ENCODE measurements around the gene CACNB2. TPM values are rescaled to one million over a fixed set of nuclear protein-coding genes. Genes with fewer than 3 reads are reported as not detected.

Gene CACNB2
- polyA plus RNA-seq, 2 of the 4 experiments (the other 2 are of a cell fraction): not detected

- H3K9me3 ChIP-seq: no peaks in the 10 kb centered on the region
- H3K4me3 ChIP-seq: no peak overlapping the region
- 58% methylated on average over 7 of the region's 7 CpGs for WGBS (ENCODE audit: missing lambda C conversion rate)
- H3K4me1 ChIP-seq: no peaks in the 10 kb centered on the region
- H3K27ac ChIP-seq: no peak overlapping the region
- no peak for TF ChIP-seq POLR2AphosphoS2 (conservative IDR thresholded peaks at IDR 0.05; ENCODE audit: low read length)
- no peak for TF ChIP-seq SREBF2 (IDR thresholded peaks at IDR 0.05)
- no peak for TF ChIP-seq GATA3 (IDR thresholded peaks at IDR 0.05; ENCODE audit: borderline replicate concordance)
- TF ChIP-seq RARB (CRISPR knock-in tag; IDR thresholded peaks at IDR 0.05): no peak
- TF ChIP-seq TP53 (CRISPR knock-in tag; IDR thresholded peaks at IDR 0.05): no peak
- no peak for TF ChIP-seq CEBPB (IDR thresholded peaks at IDR 0.05)
- TF ChIP-seq JUN (IDR thresholded peaks at IDR 0.05): no peak
- no peak for TF ChIP-seq KDM5A (IDR thresholded peaks at IDR 0.05)
- TF ChIP-seq HOXB13 (CRISPR knock-in tag; IDR thresholded peaks at IDR 0.05; ENCODE audit: low read depth): no peak
- no peak for TF ChIP-seq CHD4 (IDR thresholded peaks at IDR 0.05; ENCODE audit: borderline replicate concordance)
- no peak for TF ChIP-seq NFE2L2 (conservative IDR thresholded peaks at IDR 0.05; ENCODE audit: low read length)
- TF ChIP-seq CBX2 (IDR thresholded peaks at IDR 0.05; ENCODE audit: borderline replicate concordance, low read depth): no peak
- TF ChIP-seq, protein P1, sequence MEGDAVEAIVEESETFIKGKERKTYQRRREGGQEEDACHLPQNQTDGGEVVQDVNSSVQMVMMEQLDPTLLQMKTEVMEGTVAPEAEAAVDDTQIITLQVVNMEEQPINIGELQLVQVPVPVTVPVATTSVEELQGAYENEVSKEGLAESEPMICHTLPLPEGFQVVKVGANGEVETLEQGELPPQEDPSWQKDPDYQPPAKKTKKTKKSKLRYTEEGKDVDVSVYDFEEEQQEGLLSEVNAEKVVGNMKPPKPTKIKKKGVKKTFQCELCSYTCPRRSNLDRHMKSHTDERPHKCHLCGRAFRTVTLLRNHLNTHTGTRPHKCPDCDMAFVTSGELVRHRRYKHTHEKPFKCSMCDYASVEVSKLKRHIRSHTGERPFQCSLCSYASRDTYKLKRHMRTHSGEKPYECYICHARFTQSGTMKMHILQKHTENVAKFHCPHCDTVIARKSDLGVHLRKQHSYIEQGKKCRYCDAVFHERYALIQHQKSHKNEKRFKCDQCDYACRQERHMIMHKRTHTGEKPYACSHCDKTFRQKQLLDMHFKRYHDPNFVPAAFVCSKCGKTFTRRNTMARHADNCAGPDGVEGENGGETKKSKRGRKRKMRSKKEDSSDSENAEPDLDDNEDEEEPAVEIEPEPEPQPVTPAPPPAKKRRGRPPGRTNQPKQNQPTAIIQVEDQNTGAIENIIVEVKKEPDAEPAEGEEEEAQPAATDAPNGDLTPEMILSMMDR (IDR thresholded peaks at IDR 0.05): no peak
- no peak for TF ChIP-seq KDM1A (IDR thresholded peaks at IDR 0.05; ENCODE audit: low read depth)
- TF ChIP-seq EHF (CRISPR knock-in tag; IDR thresholded peaks at IDR 0.05): no peak
- no peak for TF ChIP-seq MAX (IDR thresholded peaks at IDR 0.05)
- no peak for TF ChIP-seq HOXA7 (CRISPR knock-in tag; IDR thresholded peaks at IDR 0.05)
- no peak for TF ChIP-seq MAFK (IDR thresholded peaks at IDR 0.05; ENCODE audit: partially characterized antibody)
- ATAC-seq (no peak), DNase-seq (ENCODE audit: low read depth in 1 of 2, low spot score in 1 of 2) (no peak), FAIRE-seq (no peak)
- POLR2A ChIA-PET: no interaction called here
- CTCF ChIA-PET: no interaction called here
- H3K4me2 ChIP-seq: no peak overlapping the region
These were observed 309.4 kb downstream of the CACNB2 start for GRCh38 chr10:18449611-18450026.

GRCh38 chr10:18450298-18450697 is 310.1 kb downstream of the CACNB2 start:
- CTCF ChIA-PET: interaction anchor here (0.6 kb wide), 1 partner anchor 190 kb away, joined by 3 read pairs; no protein-coding TSS in a partner anchor
- H3K4me3 ChIP-seq: no peak overlapping the region
- H3K4me1 ChIP-seq: no peaks in the 10 kb centered on the region
- DNase-seq (ENCODE audit: low read depth in 1 of 2, low spot score in 1 of 2) (no peak), FAIRE-seq (no peak), ATAC-seq (no peak)
- no peak for TF ChIP-seq RARB (CRISPR knock-in tag; IDR thresholded peaks at IDR 0.05)
- TF ChIP-seq CHD2 (IDR thresholded peaks at IDR 0.05; ENCODE audit: low read length, partially characterized antibody): no peak
- no peak for TF ChIP-seq HEYL (CRISPR knock-in tag; IDR thresholded peaks at IDR 0.05)
- TF ChIP-seq RNF2 (IDR thresholded peaks at IDR 0.05; ENCODE audit: borderline replicate concordance, low read depth): no peak
- no peak for TF ChIP-seq EHMT2 (IDR thresholded peaks at IDR 0.05; ENCODE audit: low read depth)
- TF ChIP-seq PBX3 (IDR thresholded peaks at IDR 0.05): no peak
- no peak overlapping the region for H3K4me2 ChIP-seq
- H3K9me3 ChIP-seq: no peaks in the 10 kb centered on the region
- POLR2A ChIA-PET: no interaction called here
- WGBS (ENCODE audit: missing lambda C conversion rate): 35% methylated on average over 6 of the region's 6 CpGs
- no peak overlapping the region for H3K27ac ChIP-seq

Measured in A549 (cell line).